Measurements from ENCODE around the gene TSPAN4.

Gene TSPAN4

DNA sequence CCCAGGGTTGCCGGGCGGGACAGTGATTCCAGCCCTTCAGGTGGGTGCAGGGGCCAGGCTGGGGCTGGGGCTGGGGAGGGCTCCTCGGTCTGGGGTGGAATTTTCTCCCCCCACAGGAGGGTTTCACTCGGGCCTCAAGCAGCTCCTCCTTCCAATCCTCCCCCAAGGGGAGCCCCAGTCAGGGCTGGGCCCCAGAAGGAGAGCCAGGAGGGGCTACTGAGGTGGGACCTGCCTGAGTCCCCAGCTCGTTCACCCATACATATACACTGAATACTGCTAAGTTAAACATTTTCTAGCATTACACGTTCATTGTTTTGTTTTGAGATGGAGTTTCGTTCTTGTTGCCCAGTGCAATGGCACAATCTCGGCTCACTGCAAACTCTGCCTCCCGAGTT lies 16.4 kb upstream of the TSPAN4 start:
- H3K4me3 ChIP-seq (ENCODE audit: low read depth, low read length): no peak overlapping the region
- TF ChIP-seq, protein P1, sequence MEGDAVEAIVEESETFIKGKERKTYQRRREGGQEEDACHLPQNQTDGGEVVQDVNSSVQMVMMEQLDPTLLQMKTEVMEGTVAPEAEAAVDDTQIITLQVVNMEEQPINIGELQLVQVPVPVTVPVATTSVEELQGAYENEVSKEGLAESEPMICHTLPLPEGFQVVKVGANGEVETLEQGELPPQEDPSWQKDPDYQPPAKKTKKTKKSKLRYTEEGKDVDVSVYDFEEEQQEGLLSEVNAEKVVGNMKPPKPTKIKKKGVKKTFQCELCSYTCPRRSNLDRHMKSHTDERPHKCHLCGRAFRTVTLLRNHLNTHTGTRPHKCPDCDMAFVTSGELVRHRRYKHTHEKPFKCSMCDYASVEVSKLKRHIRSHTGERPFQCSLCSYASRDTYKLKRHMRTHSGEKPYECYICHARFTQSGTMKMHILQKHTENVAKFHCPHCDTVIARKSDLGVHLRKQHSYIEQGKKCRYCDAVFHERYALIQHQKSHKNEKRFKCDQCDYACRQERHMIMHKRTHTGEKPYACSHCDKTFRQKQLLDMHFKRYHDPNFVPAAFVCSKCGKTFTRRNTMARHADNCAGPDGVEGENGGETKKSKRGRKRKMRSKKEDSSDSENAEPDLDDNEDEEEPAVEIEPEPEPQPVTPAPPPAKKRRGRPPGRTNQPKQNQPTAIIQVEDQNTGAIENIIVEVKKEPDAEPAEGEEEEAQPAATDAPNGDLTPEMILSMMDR (IDR thresholded peaks at IDR 0.05; ENCODE audit: low read depth, low read length): no peak

DNA sequence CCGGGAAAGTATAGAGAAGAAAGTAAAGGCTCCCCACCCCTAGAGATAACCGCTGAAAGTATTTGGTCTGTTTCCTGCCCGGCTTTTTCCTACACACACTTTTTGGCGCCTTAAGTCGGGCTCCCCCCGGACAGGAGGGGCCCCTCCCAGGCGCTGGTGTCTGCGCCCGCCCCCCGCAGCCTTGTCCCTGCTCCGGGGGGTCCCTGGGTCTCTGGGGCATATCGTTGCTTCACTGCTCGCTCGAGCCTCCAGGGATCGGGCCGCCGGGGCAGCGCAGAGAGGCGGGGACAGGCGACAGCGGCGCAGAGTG lies 15.9 kb upstream of the TSPAN4 start:
- TF ChIP-seq, protein P1 (IDR thresholded peaks at IDR 0.05; ENCODE audit: low read depth, low read length): no peak
- H3K4me3 ChIP-seq (ENCODE audit: low read depth, low read length): no peak overlapping the region

DNA sequence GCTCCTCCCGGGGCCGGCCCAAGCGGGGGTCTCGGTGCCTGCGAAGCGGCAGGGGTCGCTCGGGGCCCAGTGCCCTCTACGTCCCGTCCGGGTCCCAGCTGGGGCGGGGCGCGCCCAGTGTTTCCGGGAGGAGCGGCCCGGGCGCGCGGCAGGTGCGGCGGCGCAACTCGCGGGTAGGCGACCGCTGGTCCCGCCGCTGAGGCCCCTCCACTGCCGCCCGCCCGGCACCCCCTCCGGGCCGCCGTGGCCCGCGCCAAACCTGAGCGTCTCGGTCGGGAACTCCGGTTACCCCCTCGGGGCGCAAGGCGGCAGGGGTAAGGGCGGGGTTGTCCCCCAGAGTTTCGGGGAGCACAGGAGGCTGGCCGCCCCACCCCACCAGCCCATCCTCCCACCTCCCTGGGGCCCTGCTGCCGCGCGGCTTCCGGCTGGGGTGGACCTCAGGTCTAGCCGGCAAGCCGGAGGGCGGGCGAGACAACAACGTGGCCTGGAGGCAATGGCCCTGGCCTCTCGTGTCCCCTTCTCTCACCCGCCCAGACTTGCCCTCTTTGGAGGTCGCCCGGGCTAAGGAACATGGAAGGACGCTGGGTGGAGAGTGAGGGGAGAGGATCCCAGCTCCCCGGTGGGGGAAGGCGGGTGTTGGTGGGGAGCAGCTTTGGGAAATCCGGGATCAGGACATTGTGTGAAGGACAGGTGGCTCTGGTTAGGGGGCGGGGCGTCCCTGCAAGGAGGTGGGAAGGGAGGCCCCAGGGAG lies 15.3 kb upstream of the TSPAN4 start:
- H3K4me3 ChIP-seq (ENCODE audit: low read depth, low read length): no peak overlapping the region
- TF ChIP-seq, protein P1 (IDR thresholded peaks at IDR 0.05; ENCODE audit: low read depth, low read length): no peak

DNA sequence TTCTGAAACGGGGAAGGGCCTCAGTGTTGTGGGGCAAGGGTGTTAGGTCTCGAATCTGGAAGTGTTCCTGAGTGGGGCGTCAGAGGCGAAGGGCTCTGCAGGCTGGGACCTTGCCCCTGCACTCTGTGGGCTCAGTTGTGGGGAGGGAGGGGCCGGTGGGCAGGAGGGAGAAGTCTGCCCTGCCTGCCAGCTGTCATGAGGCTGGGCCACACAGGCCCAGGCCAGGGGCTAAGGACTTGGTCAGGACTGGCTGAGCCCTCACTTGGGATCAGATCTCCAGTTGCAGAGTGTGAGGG lies 14.8 kb upstream of the TSPAN4 start, which contains the start of gene CRACR2B:
Gene CRACR2B, plus strand, starts transcription at position 23 of the 296 bp plus-strand sequence. CDS start 689 bp downstream, outside the sequence.
- no peak within 1 kb of the TSS for H3K4me3 ChIP-seq (ENCODE audit: low read depth, low read length)
- TF ChIP-seq, protein P1 (IDR thresholded peaks at IDR 0.05; ENCODE audit: low read depth, low read length): no peak

DNA sequence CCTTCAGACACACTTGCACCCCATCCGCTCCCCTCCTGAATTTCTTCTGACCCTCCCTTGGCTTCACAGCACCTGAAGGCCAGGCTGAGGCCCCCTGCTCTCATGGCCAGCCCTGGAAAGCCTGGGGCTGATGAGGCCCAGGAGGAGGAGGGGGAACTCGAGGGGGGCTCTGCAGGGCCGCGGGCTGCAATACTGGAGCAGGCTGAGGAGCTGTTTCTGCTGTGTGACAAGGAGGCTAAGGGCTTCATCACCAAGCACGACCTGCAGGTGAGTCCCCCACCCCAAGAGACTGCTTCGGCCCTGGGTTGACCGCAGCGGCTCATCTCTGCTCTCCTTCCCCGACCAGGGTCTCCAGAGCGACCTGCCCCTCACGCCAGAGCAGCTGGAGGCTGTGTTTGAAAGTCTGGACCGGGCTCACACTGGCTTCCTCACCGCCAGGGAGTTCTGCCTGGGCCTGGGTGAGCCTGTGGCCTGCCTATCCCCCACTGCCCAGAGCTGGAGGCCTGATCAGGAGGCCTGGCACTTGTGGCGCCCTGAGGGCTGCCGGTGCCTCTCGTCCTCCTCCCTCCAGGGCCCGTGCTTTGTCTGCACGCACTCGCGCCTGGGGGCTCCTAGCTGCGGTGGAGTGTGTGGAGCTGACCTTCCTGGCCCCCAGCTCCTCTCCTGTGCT lies 14.0 kb upstream of the TSPAN4 start:
- TF ChIP-seq, protein P1 (IDR thresholded peaks at IDR 0.05; ENCODE audit: low read depth, low read length): no peak
- H3K4me3 ChIP-seq (ENCODE audit: low read depth, low read length): no peak overlapping the region

DNA sequence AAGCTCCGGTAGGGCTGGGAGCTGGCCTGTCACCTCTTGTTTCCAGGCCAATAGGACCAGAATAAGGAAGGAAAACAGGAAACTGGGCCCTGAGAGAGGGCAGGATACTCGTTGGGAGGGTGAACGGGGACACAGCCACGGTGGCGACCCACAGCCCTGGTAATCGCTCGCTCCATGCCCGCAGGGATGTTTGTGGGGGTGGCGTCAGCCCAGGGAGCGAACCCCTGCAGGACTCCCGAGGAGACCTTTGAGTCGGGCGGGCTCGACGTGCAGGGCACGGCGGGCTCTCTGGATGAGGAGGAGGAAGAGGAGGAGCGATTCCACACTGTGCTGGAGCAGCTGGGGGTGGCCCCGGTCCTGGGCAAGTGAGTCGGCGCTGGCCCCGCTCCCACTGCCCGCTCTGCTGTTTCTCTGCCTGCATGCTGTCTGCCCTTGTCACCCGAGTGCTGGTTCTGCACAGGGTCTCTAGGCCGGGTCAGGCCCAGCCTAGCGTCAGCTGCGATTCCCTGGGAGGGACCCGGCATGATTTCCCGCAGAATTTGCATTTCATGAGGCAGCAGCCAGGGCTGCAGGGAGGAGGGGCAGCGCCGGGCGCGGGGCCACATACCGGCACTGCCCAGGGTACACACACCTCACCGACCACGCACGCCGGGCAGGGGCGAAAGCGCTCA lies 13.3 kb upstream of the TSPAN4 start:
- TF ChIP-seq, protein P1 (IDR thresholded peaks at IDR 0.05; ENCODE audit: low read depth, low read length): no peak
- peak overlapping the region; percentile 16; the same call in 1 of the 2 replicates for H3K4me3 ChIP-seq (ENCODE audit: low read depth, low read length)

DNA sequence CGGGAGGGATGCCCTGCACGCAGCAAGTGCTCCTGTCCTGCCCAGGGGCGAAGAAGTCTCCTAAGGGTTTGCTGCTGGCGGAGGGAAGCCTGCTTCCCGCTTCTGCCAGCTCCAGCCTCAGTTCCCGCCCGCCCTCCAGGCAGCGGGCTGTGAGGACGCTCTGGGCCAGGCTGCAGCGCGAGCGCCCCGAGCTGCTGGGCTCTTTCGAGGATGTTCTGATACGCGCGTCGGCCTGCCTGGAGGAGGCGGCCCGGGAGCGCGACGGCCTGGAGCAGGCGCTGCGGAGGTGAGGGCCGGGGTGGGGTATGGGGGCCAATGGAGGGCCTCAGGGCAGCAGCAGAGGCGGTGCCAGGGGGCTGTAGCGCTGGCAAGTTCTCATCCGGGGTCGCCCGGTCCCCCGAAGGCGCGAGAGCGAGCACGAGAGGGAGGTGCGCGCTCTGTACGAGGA lies 12.8 kb upstream of the TSPAN4 start:
- TF ChIP-seq, protein P1 (IDR thresholded peaks at IDR 0.05; ENCODE audit: low read depth, low read length): no peak
- H3K4me3 ChIP-seq (ENCODE audit: low read depth, low read length): peak overlapping the region; percentile 16; the same call in 1 of the 2 replicates

Measured in WI38 (cell line).